MM.1S (cell line): ENCODE data around the gene GNPNAT1.

Experiments
- EZH2 ChIP-seq: fragments of 300-600 bp; sonication (generic); optimal IDR thresholded peaks from 2 replicates; pipeline ENCODE3; 2017; ENCODE audit warnings: low read depth, mild to moderate bottlenecking, antibody characterized with exemption, low read length, mixed read lengths
- EZH2phosphoT487 ChIP-seq: fragments of 300-600 bp; sonication (generic); IDR thresholded peaks from 2 replicates; pipeline ENCODE4 v1.6.1; 2018; ENCODE audit warnings: antibody characterized with exemption, low read length
- TF ChIP-seq, protein P1 (sequence below): fragments of 300-600 bp; sonication (generic); IDR thresholded peaks from 2 replicates; pipeline ENCODE4 v1.5.1; 2016; ENCODE audit warnings: antibody characterized with exemption, low read length, mixed read lengths

DNA sequence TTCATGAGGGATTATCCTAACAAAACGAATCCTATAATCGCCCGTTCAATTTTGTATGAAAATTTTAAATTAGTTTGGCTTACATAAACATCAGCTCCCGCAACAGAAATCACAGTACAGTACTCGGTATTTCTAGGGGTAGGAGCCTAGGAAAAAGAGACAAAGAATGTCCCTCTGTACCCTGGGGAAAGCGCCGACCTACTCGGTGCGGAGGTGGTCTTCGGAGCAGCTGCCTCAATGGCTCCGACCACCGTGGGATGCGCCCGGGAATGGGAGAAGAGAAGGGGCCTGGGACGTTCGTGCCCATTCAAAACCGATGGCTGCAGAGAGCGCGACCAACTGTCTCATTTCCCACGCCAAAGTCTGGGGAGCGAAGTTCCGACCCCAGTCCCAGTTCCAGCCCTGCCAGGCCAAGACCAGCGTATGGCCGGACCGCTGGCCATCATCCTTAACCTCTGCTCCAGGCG, 618 bp downstream of the GNPNAT1 start:
- TF ChIP-seq, protein P1, sequence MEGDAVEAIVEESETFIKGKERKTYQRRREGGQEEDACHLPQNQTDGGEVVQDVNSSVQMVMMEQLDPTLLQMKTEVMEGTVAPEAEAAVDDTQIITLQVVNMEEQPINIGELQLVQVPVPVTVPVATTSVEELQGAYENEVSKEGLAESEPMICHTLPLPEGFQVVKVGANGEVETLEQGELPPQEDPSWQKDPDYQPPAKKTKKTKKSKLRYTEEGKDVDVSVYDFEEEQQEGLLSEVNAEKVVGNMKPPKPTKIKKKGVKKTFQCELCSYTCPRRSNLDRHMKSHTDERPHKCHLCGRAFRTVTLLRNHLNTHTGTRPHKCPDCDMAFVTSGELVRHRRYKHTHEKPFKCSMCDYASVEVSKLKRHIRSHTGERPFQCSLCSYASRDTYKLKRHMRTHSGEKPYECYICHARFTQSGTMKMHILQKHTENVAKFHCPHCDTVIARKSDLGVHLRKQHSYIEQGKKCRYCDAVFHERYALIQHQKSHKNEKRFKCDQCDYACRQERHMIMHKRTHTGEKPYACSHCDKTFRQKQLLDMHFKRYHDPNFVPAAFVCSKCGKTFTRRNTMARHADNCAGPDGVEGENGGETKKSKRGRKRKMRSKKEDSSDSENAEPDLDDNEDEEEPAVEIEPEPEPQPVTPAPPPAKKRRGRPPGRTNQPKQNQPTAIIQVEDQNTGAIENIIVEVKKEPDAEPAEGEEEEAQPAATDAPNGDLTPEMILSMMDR, result no peak
- no peak for TF ChIP-seq EZH2
- TF ChIP-seq EZH2phosphoT487, result no peak
